Measurements from ENCODE around the gene RAB19.
"Not testable (repeated sequence)": the region's sequence is repeated elsewhere in the genome, so short reads cannot be mapped to it uniquely, and the experiment has no call there.

The RAB19 gene

GRCh38 chr7:140448781-140449480 lies 45.1 kb downstream of the RAB19 start:
- H3K9me3 Mint-ChIP-seq: no peaks in the 10 kb centered on the region
- peaks cover 8 to 15% of the 10 kb centered on the region in 2 donors for H3K4me1 Mint-ChIP-seq (ENCODE audit: low read depth in 2 of 2)
- ATAC-seq (replicated peaks) (no peak), DNase-seq (no peak)
- no peaks in the 10 kb centered on the region for H3K27me3 Mint-ChIP-seq
- no peak overlapping the region for H3K27ac Mint-ChIP-seq
- H3K4me3 Mint-ChIP-seq: no peak overlapping the region
- peaks cover 17% of the 10 kb centered on the region for H3K36me3 Mint-ChIP-seq (ENCODE audit: insufficient read depth)

- peak overlapping the region; percentile 79 to 87 for H3K27ac Mint-ChIP-seq
- ATAC-seq (replicated peaks): no peak
- H3K36me3 Mint-ChIP-seq (ENCODE audit: insufficient read depth): peaks cover 42% of the 10 kb centered on the region
- H3K9me3 Mint-ChIP-seq: no peaks in the 10 kb centered on the region
- peaks cover 19 to 29% of the 10 kb centered on the region in 2 donors for H3K4me1 Mint-ChIP-seq (ENCODE audit: low read depth in 2 of 2)
- H3K27me3 Mint-ChIP-seq: no peaks in the 10 kb centered on the region
- DNase-seq: no peak
- H3K4me3 Mint-ChIP-seq: no peak overlapping the region
Measured at GRCh38 chr7:140451716-140452115, 47.9 kb downstream of the RAB19 start.

GRCh38 chr7:140453273-140453672 lies 49.4 kb downstream of the RAB19 start:
- Mint-ChIP-seq H3K4me3 (no peak overlapping the region), H3K27ac (peak overlapping the region in 1 of 2 donors; percentile 82), H3K27me3 (no peaks in the 10 kb centered on the region), H3K36me3 (ENCODE audit: insufficient read depth) (peaks cover 57% of the 10 kb centered on the region), H3K4me1 (ENCODE audit: low read depth in 2 of 2) (peaks cover 19 to 29% of the 10 kb centered on the region in 2 donors), H3K9me3 (no peaks in the 10 kb centered on the region)
- no peak for ATAC-seq (replicated peaks)
- DNase-seq: no peak

GRCh38 chr7:140453785-140454656 lies 50.2 kb downstream of the RAB19 start:
- ATAC-seq (replicated peaks); H3K9me3 Mint-ChIP-seq; DNase-seq; H3K27me3 Mint-ChIP-seq; H3K4me3 Mint-ChIP-seq: not testable (repeated sequence)
- Mint-ChIP-seq H3K36me3 (ENCODE audit: insufficient read depth) (peaks cover 64% of the 10 kb centered on the region), H3K27ac (peak overlapping the region; percentile 68 to 82), H3K4me1 (ENCODE audit: low read depth in 2 of 2) (peaks cover 22 to 29% of the 10 kb centered on the region in 2 donors)

GRCh38 chr7:140454657-140455015 lies 50.8 kb downstream of the RAB19 start:
- Mint-ChIP-seq H3K4me1 (ENCODE audit: low read depth in 2 of 2) (peaks cover 22 to 29% of the 10 kb centered on the region in 2 donors), H3K36me3 (ENCODE audit: insufficient read depth) (peaks cover 71% of the 10 kb centered on the region), H3K27me3 (no peaks in the 10 kb centered on the region), H3K27ac (peak overlapping the region; percentile 68 to 82), H3K4me3 (peak overlapping the region in 1 of 2 donors; percentile 19), H3K9me3 (no peaks in the 10 kb centered on the region)
- ATAC-seq (replicated peaks) (no peak), DNase-seq (no peak)

- H3K9me3 Mint-ChIP-seq: no peaks in the 10 kb centered on the region
- no peak for ATAC-seq (replicated peaks)
- no peak overlapping the region for H3K4me3 Mint-ChIP-seq
- no peaks in the 10 kb centered on the region for H3K27me3 Mint-ChIP-seq
- no peak for DNase-seq
- peaks cover 82% of the 10 kb centered on the region for H3K36me3 Mint-ChIP-seq (ENCODE audit: insufficient read depth)
- H3K4me1 Mint-ChIP-seq (ENCODE audit: low read depth in 2 of 2): peaks cover 22 to 29% of the 10 kb centered on the region in 2 donors
- no peak overlapping the region for H3K27ac Mint-ChIP-seq
Measured at GRCh38 chr7:140455743-140456142, 51.9 kb downstream of the RAB19 start.

- no peaks in the 10 kb centered on the region for H3K27me3 Mint-ChIP-seq
Measured at GRCh38 chr7:140456551-140457051, 52.7 kb downstream of the RAB19 start.

GRCh38 chr7:140458201-140458600 lies 54.3 kb downstream of the RAB19 start:
- no peaks in the 10 kb centered on the region for H3K27me3 Mint-ChIP-seq
- no peak overlapping the region for H3K27ac Mint-ChIP-seq
- no peak overlapping the region for H3K4me3 Mint-ChIP-seq
- DNase-seq: no peak
- H3K4me1 Mint-ChIP-seq (ENCODE audit: low read depth in 2 of 2): peaks cover 17 to 18% of the 10 kb centered on the region in 2 donors
- no peak for ATAC-seq (replicated peaks)
- H3K9me3 Mint-ChIP-seq: no peaks in the 10 kb centered on the region
- H3K36me3 Mint-ChIP-seq (ENCODE audit: insufficient read depth): peaks cover 97% of the 10 kb centered on the region

More at GRCh38 chr7:140456551-140457051, 52.7 kb downstream of the RAB19 start:
- H3K4me3 Mint-ChIP-seq: no peak overlapping the region
- ATAC-seq (replicated peaks) (no peak), DNase-seq (no peak)
- peaks cover 24 to 25% of the 10 kb centered on the region in 2 donors for H3K4me1 Mint-ChIP-seq (ENCODE audit: low read depth in 2 of 2)
- no peak overlapping the region for H3K27ac Mint-ChIP-seq
- H3K9me3 Mint-ChIP-seq: no peaks in the 10 kb centered on the region
- peaks cover 90% of the 10 kb centered on the region for H3K36me3 Mint-ChIP-seq (ENCODE audit: insufficient read depth)

- peaks cover 94% of the 10 kb centered on the region for H3K36me3 Mint-ChIP-seq (ENCODE audit: insufficient read depth)
- no peak for DNase-seq
- H3K4me3 Mint-ChIP-seq: no peak overlapping the region
Measured at GRCh38 chr7:140458916-140459315, 55.1 kb downstream of the RAB19 start.

GRCh38 chr7:140463111-140463510 lies 59.3 kb downstream of the RAB19 start:
- H3K36me3 Mint-ChIP-seq (ENCODE audit: insufficient read depth): peaks cover 85% of the 10 kb centered on the region
- no peak for DNase-seq
- no peak overlapping the region for H3K4me3 Mint-ChIP-seq
- H3K27ac Mint-ChIP-seq: peak overlapping the region in 1 of 2 donors; percentile 54
- H3K9me3 Mint-ChIP-seq: no peaks in the 10 kb centered on the region
- H3K27me3 Mint-ChIP-seq: no peaks in the 10 kb centered on the region
- ATAC-seq (replicated peaks): no peak
- peaks cover 12 to 13% of the 10 kb centered on the region in 2 donors for H3K4me1 Mint-ChIP-seq (ENCODE audit: low read depth in 2 of 2)

More at GRCh38 chr7:140458916-140459315, 55.1 kb downstream of the RAB19 start:
- no peaks in the 10 kb centered on the region for H3K9me3 Mint-ChIP-seq
- H3K27me3 Mint-ChIP-seq: no peaks in the 10 kb centered on the region
- H3K4me1 Mint-ChIP-seq (ENCODE audit: low read depth in 2 of 2): peaks cover 20 to 22% of the 10 kb centered on the region in 2 donors
- ATAC-seq (replicated peaks): no peak
- H3K27ac Mint-ChIP-seq: peak overlapping the region in 1 of 2 donors; percentile 26

GRCh38 chr7:140475747-140476333 lies 72.0 kb downstream of the RAB19 start:
- H3K36me3 Mint-ChIP-seq (ENCODE audit: insufficient read depth): peaks cover 44% of the 10 kb centered on the region
- peak overlapping the region; percentile 75 to 96 for H3K4me3 Mint-ChIP-seq
- H3K27me3 Mint-ChIP-seq: no peaks in the 10 kb centered on the region
- H3K4me1 Mint-ChIP-seq (ENCODE audit: low read depth in 2 of 2): peaks cover 22 to 31% of the 10 kb centered on the region in 2 donors
- peak overlapping the region; percentile 54 to 62 for H3K27ac Mint-ChIP-seq
- peak; percentile 46 to 61 (median 53) for DNase-seq
- H3K9me3 Mint-ChIP-seq: no peaks in the 10 kb centered on the region
- no peak for ATAC-seq (replicated peaks)

- DNase-seq (no peak), ATAC-seq (replicated peaks) (no peak)
- Mint-ChIP-seq H3K36me3 (ENCODE audit: insufficient read depth) (peaks cover 35% of the 10 kb centered on the region), H3K4me3 (peak overlapping the region; percentile 94 to 96), H3K27me3 (no peaks in the 10 kb centered on the region), H3K4me1 (ENCODE audit: low read depth in 2 of 2) (peaks cover 21 to 27% of the 10 kb centered on the region in 2 donors), H3K27ac (peak overlapping the region; percentile 82 to 95), H3K9me3 (no peaks in the 10 kb centered on the region)
Measured at GRCh38 chr7:140476698-140477261, 72.9 kb downstream of the RAB19 start.

Measured in effector memory CD8-positive, alpha-beta T cell (primary cell).